GM21423 (cell line): Measurements from ENCODE around the gene DRICH1.
"Not testable (repeated sequence)": the region's sequence is repeated elsewhere in the genome, so short reads cannot be mapped to it uniquely, and the experiment has no call there.

Experiments
- ATAC-seq: cut with Tn5 transposase; IDR thresholded peaks from one replicate; pipeline ENCODE4 v1.9.1; 2021; ENCODE audit warnings: mild to moderate bottlenecking, moderate library complexity; ENCODE audit not compliant: unreplicated experiment

Gene DRICH1

DNA sequence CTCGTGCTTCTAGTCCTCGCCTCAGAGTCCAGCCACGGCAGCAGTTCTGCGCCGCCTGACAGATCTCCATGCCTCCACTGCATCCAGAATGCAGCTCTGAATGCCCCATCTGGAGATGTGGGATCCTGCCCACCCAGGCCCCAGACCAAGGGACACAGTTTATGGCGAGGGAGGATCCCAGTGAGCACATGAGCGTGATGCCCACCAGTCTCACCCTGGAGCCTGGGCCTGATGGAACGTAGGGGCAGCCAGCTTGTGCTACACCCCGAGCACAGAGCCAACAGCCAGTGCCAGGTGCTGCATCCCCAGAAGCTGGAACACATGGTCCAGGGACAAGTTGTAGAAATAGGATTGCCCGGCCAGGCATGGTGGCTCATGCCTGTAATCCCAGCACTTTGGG is 62.4 kb downstream of the DRICH1 start:
- ATAC-seq = no peak

DNA sequence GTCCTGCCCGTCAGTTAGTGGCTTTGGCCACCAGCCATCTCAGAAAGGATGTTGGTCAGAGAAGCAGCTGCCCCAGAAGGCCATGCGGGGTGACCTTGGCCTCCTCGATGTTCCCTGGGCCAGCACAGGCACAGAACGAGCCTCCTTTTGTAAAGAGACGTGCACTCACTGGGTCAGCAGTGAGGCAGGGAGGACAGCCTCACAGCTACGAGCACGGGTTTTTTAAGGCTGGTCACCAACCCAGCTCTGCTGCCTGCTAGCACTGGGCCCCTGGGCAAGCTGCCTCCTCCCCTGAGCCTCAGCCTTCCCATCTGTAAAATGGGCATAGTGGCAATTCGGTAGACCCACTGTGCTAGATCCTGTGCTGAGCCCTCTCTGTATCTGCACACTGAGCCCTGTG is 62.8 kb downstream of the DRICH1 start:
- no peak for ATAC-seq

DNA sequence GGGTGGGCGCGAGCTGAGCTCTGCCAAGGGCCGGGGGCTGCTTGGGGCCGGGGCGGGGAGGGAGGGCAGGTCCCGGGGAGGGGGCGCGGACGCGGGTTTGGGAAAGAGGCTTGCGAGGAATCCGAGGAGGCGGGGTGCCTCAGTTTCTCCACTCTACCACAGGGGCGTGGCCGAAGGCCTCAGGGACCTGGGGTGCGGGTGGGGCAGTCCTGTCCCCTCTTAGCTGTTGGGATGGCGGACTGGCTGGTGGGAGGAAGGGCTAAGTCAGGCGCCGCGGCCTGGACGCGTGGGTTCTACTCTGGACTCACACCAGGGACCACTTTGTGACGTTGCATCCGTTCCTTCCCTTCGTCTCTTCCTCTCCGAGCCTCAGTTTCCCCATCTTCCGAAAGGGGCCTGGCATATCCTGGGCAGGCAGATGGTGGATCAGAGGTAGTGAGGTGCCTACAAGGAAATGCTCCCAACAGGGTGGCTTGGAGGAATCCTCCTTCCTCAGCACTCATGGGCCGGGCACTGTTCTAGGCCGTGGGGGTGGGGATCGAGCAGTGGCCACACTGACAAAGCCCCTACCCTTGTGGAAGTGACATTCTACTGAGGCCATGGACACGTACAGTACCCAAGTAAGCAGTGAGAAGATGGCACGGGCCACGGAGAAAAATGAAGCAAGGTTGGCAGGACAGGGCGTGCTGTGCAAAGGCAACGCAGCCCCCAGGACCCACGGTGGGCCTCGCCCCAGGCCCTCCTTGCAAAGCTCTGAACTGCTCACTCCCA is 65.2 kb downstream of the DRICH1 start:
- no peak for ATAC-seq

DNA sequence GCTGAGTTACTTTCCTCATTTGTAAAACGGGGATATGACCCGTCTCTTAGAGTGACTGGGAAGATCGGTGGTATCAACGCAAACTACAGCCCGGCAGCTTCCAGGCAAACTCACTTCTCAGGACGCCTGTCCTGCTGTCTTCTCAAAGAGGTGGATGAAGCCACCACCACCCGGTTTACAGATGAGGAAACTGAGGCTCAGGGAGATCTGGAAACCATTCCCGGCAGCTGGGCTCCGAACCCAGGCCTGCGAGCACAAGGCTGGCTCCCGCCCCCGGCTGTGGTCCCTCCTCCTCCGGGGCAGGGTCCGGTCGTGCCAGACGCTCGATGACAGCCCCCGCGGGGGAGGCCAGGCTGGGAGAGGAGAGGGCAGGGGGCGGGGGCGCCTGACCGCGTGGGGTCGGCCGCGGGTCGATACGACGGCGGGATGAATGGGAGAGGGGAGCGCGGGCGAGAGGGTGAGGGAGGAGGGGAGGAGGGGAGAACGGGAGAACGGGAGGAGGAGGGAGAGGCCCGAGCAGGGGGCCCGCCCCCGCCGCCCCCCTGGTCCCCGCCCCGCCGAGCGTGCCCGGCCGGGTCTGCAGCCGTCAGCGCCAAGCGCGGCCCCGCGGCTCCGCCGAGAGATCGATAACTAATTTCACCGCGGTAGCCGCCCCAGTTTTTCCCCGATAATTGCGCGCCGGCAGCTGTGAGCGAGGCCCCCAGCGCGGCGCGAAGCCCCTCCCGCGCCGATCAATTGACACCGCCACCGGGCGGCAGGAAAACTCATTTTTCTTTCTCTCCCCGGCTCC is 66.0 kb downstream of the DRICH1 start:
- no peak for ATAC-seq

DNA sequence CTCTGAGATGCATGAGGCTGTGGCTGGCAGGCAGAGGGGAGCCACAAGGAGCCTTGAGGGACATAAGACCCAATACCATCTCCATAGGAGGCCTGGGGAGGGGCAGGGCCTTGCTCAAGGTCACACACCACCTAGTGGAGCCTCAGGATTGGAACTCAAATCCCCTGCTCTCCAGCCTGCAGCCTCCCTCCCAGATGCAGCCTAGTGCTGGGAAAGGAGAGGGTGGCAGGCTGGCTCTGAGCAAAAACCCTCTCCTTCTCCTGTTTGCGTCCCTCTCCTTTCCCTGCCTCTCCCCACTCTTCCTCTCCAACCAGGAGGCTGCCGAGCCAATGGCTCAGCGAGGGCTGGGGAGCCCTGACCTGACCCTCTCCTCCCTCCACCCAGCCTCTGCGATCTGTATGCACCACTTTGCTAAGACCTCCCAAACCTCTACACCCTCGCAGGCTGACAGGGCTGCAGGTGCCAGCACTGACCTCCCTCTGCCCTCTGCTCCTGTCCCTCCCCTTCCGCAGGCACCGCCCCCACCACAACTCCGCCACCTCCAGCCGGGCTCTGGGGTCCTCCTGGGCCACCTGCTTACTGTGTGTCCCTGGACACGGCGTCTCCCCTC is 66.7 kb downstream of the DRICH1 start:
- ATAC-seq = no peak

DNA sequence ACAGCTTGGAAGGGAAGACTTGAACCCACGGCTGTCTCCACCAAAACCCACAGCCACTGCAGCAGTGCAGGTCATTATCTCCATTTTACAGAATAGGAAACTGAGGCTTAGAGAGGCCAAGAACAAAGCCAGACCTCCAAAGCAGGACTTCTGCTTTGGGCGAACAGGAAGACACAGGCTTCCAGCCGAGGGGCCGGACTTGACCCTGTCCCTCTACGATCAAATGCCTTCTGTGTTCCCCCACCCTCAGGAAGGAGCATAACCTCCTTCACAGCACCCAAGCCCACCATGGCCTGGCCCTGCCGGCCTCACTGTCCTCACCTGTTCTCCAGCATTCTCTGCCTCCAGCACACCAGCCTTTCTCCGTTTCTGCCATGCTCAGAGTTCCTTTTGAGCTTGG is 67.8 kb downstream of the DRICH1 start:
- ATAC-seq = no peak

DNA sequence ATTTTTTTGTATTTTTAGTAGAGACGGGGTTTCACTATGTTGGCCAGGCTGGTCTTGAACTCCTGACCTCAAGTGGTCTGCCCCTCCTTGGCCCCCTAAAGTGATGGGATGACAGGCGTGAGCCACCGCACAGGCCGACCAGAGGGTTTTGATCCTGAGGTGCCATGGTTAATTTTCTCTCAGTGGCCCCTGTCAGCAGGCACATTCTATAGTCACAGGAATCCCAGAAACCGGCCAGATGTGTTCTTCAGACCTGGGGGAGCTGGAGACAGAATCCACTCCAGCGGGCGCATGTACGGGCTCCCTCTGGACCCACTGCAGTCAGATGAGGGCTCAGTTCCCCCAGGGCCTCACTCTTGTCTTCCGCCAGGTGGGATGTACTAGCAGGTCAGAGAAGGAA is 69.0 kb downstream of the DRICH1 start:
- ATAC-seq = no peak

DNA sequence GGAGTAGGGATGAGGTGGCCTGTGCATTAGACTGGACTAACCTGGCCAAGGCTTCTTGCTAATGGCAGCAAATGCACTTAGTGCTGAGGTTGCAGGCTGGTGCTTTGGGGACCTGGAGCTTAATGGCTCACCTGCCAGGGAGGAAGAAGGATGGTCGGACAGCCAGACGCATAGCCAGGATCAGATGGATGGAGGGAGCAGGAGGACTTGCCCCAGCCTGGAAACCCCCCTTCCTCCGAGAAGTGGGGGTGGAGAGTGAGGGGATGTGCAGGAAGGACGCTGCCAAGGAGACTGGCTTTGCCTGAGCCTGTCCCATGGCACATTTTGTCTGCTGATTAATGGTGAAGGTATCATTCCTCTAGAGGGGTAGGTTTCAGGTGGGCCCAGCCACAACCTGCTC is 69.9 kb downstream of the DRICH1 start:
- no peak for ATAC-seq

DNA sequence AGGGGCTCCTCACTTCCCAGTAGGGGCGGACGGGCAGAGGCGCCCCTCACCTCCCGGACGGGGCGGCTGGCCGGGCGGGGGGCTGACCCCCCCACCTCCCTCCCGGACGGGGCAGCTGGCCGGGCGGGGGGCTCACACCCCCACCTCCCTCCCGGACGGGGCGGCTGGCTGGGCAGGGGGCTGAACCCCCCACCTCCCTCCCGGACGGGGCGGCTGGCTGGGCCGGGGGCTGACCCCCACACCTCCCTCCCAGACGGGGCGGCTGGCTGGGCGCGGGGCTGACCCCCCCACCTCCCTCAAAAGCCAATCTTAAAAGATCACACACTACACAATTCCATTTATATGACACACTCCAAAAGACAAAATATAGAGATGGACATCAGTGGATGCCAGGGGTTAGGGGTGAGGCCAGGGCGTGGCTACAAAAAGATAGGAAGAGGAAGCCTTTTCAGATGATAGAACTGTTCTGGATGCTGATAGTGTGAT is 71.1 kb downstream of the DRICH1 start:
- not testable (repeated sequence) for ATAC-seq

DNA sequence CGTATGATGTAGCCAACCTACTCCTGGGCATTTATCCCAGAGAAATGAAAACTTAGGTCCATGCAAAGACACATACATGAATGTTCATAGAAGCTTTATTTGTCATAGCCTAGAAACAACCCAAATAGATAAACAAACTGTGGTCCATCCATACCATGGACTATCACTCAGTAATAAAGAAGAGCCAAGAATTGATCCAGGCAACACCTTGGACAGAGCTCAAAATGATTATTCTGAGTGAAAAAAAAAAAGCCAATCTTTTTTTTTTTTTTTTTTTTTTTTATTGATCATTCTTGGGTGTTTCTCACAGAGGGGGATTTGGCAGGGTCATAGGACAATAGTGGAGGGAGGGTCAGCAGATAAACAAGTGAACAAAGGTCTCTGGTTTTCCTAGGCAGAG is 71.9 kb downstream of the DRICH1 start:
- not testable (repeated sequence) for ATAC-seq
